Prostate gland (tissue), 2 donors: Measurements from ENCODE around the gene LMTK3. TPM values are rescaled to one million over a fixed set of nuclear protein-coding genes. Genes with fewer than 3 reads are reported as not detected.

Source experiments
- DNase-seq: peaks from one replicate; pipeline ENCODE4 v3.0.0-alpha.2; 2019; ENCODE audit warnings: low spot score
- H3K27ac ChIP-seq, 2 donors: fragments of 200-600 bp; sonication (generic); 2 replicates each; pipeline ENCODE4 v1.5.1; 2017 to 2019
- H3K27me3 ChIP-seq: fragments of 200-600 bp; sonication (generic); replicated peaks from 2 replicates; pipeline ENCODE4 v1.5.1; 2019; ENCODE audit not compliant: insufficient read depth
- H3K36me3 ChIP-seq, 2 donors: fragments of 200-600 bp; sonication (generic); 1 replicate in 1 of 2; 2 replicates in 1 of 2; pipeline versions ENCODE4 v1.5.1 to v1.8.1; 2017 to 2019
- H3K4me1 ChIP-seq: fragments of 200-600 bp; sonication (generic); replicated peaks from 2 replicates; pipeline ENCODE4 v1.5.1; 2019
- H3K4me3 ChIP-seq, 2 donors: fragments of 200-600 bp; sonication (generic); 2 replicates each; pipeline ENCODE4 v1.5.1; 2017 to 2019
- H3K9me3 ChIP-seq: fragments of 200-600 bp; sonication (generic); 2 replicates; pipeline ENCODE4 v1.5.1; 2017
- POLR2A ChIP-seq: fragments of 450-650 bp; IDR thresholded peaks from one replicate; pipeline ENCODE4 v1.6.1; 2016; ENCODE audit warnings: antibody characterized with exemption, mild to moderate bottlenecking
- POLR2AphosphoS5 ChIP-seq: sonication (generic); formaldehyde crosslinking; IDR thresholded peaks from one replicate; pipeline ENCODE4 v1.6.1; 2017; ENCODE audit warnings: antibody characterized with exemption
- WGBS: methylation state at CpG from one replicate; pipeline ENCODE4 v1.1.5; 2018; 5-methylcytosine and 5-hydroxymethylcytosine counted together
- intact Hi-C: fragments of 100-400 bp; cut with DNase I; formaldehyde crosslinking; loops from one replicate; pipeline ENCODE4 v1.14.2; 2022
- total RNA-seq, 2 donors: library from RNA; depleted of rRNA; stranded (reverse); fragments of >200 nt; gene quantifications; one replicate each; pipeline ENCODE4 v1.1.0, GENCODE V29; 2016
- TF ChIP-seq, protein P1 (sequence below), 4 experiments: fragments of 200-600 bp in 2 of 4; fragments of 450-650 bp in 2 of 4; sonication (generic) in 2 of 4; IDR thresholded peaks; 1 replicate in 3 of 4; 2 replicates in 1 of 4; pipeline ENCODE4 v1.5.1; 2016 to 2019; ENCODE audit warnings: antibody characterized with exemption in 4 of 4, mild to moderate bottlenecking in 2 of 4, moderate library complexity in 2 of 4

The LMTK3 gene
- total RNA-seq, 2 donors from 2014 or later: 7.4 to 10.2 TPM

DNA sequence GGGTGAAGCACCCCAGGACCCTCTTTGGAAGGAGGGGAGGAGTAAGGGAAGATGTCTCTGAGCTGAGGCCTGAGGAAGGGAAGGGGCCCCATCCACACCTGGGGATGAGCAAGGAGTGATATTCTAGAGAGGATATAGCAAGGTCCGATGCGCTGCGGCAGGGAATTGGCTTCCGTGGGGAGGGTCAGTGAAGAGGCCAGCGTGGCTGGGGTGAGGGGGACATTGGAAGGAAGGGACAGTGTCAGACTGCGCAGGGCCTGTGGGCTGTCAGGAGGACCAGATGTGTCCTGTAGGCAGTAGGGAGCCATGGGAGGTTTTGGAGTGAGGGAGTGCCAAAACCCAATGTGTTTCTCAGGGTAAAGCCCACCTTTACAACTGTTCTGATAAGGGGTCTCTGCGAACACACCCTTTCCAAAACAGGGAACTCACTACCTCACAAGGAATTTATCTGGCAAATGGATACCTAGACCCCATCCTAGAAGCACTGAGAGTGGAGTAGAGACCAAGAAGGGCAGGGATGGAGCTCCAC, 3.7 kb downstream of the LMTK3 start:
- no peak for TF ChIP-seq POLR2AphosphoS5
- TF ChIP-seq, protein P1, sequence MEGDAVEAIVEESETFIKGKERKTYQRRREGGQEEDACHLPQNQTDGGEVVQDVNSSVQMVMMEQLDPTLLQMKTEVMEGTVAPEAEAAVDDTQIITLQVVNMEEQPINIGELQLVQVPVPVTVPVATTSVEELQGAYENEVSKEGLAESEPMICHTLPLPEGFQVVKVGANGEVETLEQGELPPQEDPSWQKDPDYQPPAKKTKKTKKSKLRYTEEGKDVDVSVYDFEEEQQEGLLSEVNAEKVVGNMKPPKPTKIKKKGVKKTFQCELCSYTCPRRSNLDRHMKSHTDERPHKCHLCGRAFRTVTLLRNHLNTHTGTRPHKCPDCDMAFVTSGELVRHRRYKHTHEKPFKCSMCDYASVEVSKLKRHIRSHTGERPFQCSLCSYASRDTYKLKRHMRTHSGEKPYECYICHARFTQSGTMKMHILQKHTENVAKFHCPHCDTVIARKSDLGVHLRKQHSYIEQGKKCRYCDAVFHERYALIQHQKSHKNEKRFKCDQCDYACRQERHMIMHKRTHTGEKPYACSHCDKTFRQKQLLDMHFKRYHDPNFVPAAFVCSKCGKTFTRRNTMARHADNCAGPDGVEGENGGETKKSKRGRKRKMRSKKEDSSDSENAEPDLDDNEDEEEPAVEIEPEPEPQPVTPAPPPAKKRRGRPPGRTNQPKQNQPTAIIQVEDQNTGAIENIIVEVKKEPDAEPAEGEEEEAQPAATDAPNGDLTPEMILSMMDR (IDR thresholded peaks at IDR 0.05): no peak
- TF ChIP-seq POLR2A: no peak
- no peak overlapping the region for H3K27ac ChIP-seq
- DNase-seq: no peak
- no peaks in the 10 kb centered on the region for H3K4me1 ChIP-seq
- no peak overlapping the region for H3K4me3 ChIP-seq
- H3K27me3 ChIP-seq: no peaks in the 10 kb centered on the region
- WGBS: 91% methylated on average over 7 of the region's 7 CpGs
- H3K9me3 ChIP-seq: no peaks in the 10 kb centered on the region
- intact Hi-C loops: loop anchor here (5.0 kb wide), 1 partner anchor 79 kb away; no protein-coding TSS in a partner anchor
- no peaks in the 10 kb centered on the region for H3K36me3 ChIP-seq

DNA sequence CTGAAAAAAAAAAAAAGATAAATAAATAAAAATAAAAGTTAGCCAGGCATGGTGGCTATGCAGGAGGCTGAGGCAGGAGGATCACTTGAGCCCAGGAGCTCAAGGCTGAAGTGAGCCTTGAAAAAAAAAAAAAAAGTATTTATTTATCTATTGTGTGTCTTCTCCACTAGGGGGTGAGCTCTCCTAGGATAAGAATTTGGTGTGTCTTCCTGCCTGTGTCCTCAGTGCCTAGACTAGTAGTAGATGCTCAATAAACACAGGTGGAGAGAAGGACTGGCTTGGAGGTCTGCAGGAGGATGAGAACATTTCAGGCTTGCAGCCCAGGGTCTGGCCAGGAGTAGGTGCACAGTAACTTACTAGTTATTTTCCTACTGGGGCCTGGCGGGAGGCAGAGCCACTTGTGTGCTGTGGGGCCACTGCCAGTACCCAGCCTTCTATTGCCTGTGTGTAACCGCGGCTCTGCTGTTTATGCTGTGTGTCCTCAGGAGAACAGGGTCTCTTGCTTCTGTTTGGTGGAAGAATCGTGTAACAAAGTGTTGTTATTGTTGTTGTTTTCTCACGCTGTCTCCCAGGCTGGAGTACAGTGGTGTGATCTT, 5.4 kb downstream of the LMTK3 start:
- no peaks in the 10 kb centered on the region for H3K27me3 ChIP-seq
- no peak overlapping the region for H3K4me3 ChIP-seq
- H3K36me3 ChIP-seq: no peaks in the 10 kb centered on the region
- TF ChIP-seq, protein P1 (IDR thresholded peaks at IDR 0.05): peak; percentile 56 to 75 (median 63)
- TF ChIP-seq POLR2A (no peak), POLR2AphosphoS5 (no peak)
- no peak for DNase-seq
- intact Hi-C loops: loop anchor here (5.0 kb wide), 1 partner anchor 81 kb away; no protein-coding TSS in a partner anchor
- H3K9me3 ChIP-seq: no peaks in the 10 kb centered on the region
- WGBS: 80% methylated on average over 5 of the region's 5 CpGs
- no peak overlapping the region for H3K27ac ChIP-seq
- peaks cover 3% of the 10 kb centered on the region for H3K4me1 ChIP-seq

DNA sequence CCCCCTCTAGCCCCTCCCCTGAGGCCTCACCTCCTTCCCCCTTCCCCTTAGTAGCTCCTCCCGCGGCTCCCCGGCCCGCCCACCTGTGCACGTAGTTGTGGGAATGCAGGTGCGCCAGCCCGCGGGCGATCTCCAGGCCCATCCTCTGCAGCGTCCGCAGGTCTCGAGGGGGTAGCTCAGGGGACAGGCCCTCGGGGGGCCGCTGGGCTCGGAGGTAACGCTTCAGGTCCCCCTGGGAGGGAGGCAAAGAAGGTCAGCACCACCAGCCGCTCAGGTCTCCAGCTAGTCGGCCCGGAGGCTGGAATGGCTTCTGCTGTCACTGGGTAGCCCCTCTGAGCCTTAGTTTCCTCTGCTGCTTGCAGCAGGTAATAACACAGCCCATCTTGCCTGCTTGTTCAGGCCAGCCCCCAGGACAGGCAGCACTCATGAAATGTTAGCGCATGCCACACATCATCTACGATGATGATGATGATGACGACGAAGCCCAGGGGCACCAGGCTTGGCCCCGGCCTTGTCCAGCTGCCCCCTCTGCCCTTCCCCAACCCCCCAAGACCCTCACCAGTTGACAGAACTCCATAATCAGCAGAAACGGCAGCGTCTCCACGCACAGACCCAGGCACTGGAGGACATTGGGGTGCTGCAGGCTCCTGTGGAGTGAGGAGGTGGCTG, 9.2 kb downstream of the LMTK3 start:
- peaks cover 9% of the 10 kb centered on the region for H3K4me1 ChIP-seq
- TF ChIP-seq POLR2A (peak; percentile 83), POLR2AphosphoS5 (peak; percentile 74)
- TF ChIP-seq, protein P1 (IDR thresholded peaks at IDR 0.05): peak in 1 of 4 experiments; percentile 2
- no peak for DNase-seq
- intact Hi-C loops: no loop called here
- no peaks in the 10 kb centered on the region for H3K27me3 ChIP-seq
- peak overlapping the region; percentile 27 to 69 for H3K27ac ChIP-seq
- no peaks in the 10 kb centered on the region for H3K36me3 ChIP-seq
- 29% methylated on average over 27 of the region's 27 CpGs for WGBS
- peak overlapping the region; percentile 2 to 22 for H3K4me3 ChIP-seq
- H3K9me3 ChIP-seq: no peaks in the 10 kb centered on the region

DNA sequence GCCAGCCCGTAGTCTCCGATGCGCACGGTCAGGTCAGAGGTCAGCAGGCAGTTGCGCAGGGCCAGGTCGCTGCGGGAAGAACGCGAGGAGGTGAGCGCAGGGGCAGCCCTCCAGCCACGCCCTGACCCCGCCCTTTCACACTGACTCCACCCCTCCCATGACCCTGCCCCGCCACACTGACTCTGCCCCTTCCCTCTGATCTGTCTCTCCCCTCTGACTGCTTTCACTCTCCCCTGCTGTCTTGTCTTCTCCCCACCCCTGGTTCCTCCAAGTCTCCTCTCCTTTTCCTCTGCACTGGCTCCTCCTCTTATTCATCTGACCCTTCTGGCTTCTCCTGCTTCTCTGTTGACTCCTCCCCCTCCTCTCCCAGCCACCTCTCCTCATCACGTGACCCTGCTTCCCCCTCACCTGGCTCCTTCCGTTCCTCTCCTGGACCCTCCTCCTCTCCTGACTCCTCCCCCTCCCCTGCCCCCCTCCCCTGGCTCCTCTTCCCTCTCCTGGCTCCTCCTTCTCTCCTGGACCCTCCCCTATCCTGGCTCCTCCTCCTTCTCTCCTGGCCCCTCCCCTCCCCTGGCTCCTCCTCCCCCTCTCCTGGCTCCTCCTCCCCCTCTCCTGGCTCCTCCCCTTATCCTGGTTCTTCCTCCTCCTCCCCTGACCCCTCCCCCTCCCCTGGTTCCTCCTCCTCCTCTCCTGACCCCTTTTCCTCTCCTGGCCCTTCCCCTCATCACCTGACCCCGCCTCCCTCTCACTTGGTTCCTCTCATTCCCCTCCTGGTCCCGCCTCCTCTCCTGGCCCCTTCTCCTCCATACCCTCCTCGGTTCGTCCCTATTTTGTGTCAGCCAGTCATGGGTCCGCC, 9.9 kb downstream of the LMTK3 start:
- peak; percentile 98 for DNase-seq
- Histone ChIP-seq H3K4me1 (peaks cover 9% of the 10 kb centered on the region), H3K27ac (peak overlapping the region; percentile 56 to 69), H3K36me3 (no peaks in the 10 kb centered on the region), H3K4me3 (peak overlapping the region; percentile 27 to 33), H3K27me3 (no peaks in the 10 kb centered on the region), H3K9me3 (no peaks in the 10 kb centered on the region)
- TF ChIP-seq POLR2A: peak; percentile 70
- peak; percentile 73 for TF ChIP-seq POLR2AphosphoS5
- TF ChIP-seq, protein P1 (IDR thresholded peaks at IDR 0.05): no peak
- intact Hi-C loops: no loop called here
- WGBS: 4% methylated on average over 19 of the region's 20 CpGs
